Mucosa of rectum (tissue), 2 donors: Measurements from ENCODE around the gene SIRPA.

Experiments used
- H3K27ac ChIP-seq, 2 donors: one replicate each; pipeline ENCODE4 v1.7.0; 2013; ENCODE audit warnings: inconsistent platforms in 2 of 2, low read depth in 2 of 2, low read length in 2 of 2
- H3K27me3 ChIP-seq, 2 donors: one replicate each; pipeline ENCODE4 v1.7.0; 2013; ENCODE audit warnings: low read length in 2 of 2; ENCODE audit not compliant: control insufficient read depth in 2 of 2, insufficient read depth in 2 of 2
- H3K36me3 ChIP-seq, 2 donors: one replicate each; pipeline ENCODE4 v1.7.0; 2013; ENCODE audit warnings: low read length in 2 of 2; ENCODE audit not compliant: control insufficient read depth in 2 of 2, insufficient read depth in 2 of 2
- H3K4me1 ChIP-seq, 2 donors: one replicate each; pipeline ENCODE4 v1.7.0; 2013; ENCODE audit warnings: low read length in 2 of 2, mild to moderate bottlenecking in 1 of 2; ENCODE audit not compliant: control insufficient read depth in 2 of 2, insufficient read depth in 2 of 2
- H3K4me3 ChIP-seq, 2 donors: one replicate each; pipeline ENCODE4 v1.7.0; 2013; ENCODE audit warnings: low read length in 2 of 2
- H3K9ac ChIP-seq, 2 donors: one replicate each; pipeline ENCODE4 v1.7.0; 2013; ENCODE audit warnings: low read length in 2 of 2, low read depth in 1 of 2, mild to moderate bottlenecking in 1 of 2
- H3K9me3 ChIP-seq, 2 donors: one replicate each; pipeline ENCODE4 v1.7.0; 2013; ENCODE audit warnings: low read length in 2 of 2; ENCODE audit not compliant: control insufficient read depth in 2 of 2
- donor health status: healthy.
- donor health status: Normal muscosa, but diverticular disease.

The SIRPA gene

GRCh38 chr20:1926237-1926636 lies 31.0 kb downstream of the SIRPA start:
- no peaks in the 10 kb centered on the region for H3K9me3 ChIP-seq
- H3K27ac ChIP-seq = no peak overlapping the region
- no peaks in the 10 kb centered on the region for H3K27me3 ChIP-seq
- H3K4me3 ChIP-seq = no peak overlapping the region
- no peaks in the 10 kb centered on the region for H3K4me1 ChIP-seq
- no peak overlapping the region for H3K9ac ChIP-seq
- peaks cover 4% of the 10 kb centered on the region in 2 donors for H3K36me3 ChIP-seq

- Histone ChIP-seq H3K4me1 (no peaks in the 10 kb centered on the region), H3K36me3 (peaks cover 4% of the 10 kb centered on the region in 2 donors), H3K9me3 (no peaks in the 10 kb centered on the region), H3K4me3 (no peak overlapping the region), H3K27ac (no peak overlapping the region), H3K9ac (no peak overlapping the region), H3K27me3 (no peaks in the 10 kb centered on the region)
Observed at GRCh38 chr20:1927217-1927616, 32.0 kb downstream of the SIRPA start.

GRCh38 chr20:1928154-1928553 lies 32.9 kb downstream of the SIRPA start:
- Histone ChIP-seq H3K9ac (no peak overlapping the region), H3K36me3 (peaks cover 0 to 2% of the 10 kb centered on the region in 2 donors), H3K9me3 (no peaks in the 10 kb centered on the region), H3K27ac (no peak overlapping the region), H3K27me3 (no peaks in the 10 kb centered on the region), H3K4me3 (no peak overlapping the region), H3K4me1 (no peaks in the 10 kb centered on the region)

- H3K4me3 ChIP-seq = no peak overlapping the region
- H3K9me3 ChIP-seq = no peaks in the 10 kb centered on the region
- H3K27ac ChIP-seq = no peak overlapping the region
- no peaks in the 10 kb centered on the region for H3K36me3 ChIP-seq
- H3K27me3 ChIP-seq = no peaks in the 10 kb centered on the region
- no peak overlapping the region for H3K9ac ChIP-seq
- no peaks in the 10 kb centered on the region for H3K4me1 ChIP-seq
Observed at GRCh38 chr20:1928782-1929181, 33.6 kb downstream of the SIRPA start.

- Histone ChIP-seq H3K4me3 (no peak overlapping the region), H3K36me3 (no peaks in the 10 kb centered on the region), H3K27ac (no peak overlapping the region), H3K4me1 (no peaks in the 10 kb centered on the region), H3K27me3 (no peaks in the 10 kb centered on the region), H3K9me3 (no peaks in the 10 kb centered on the region), H3K9ac (no peak overlapping the region)
Observed at GRCh38 chr20:1929460-1929859, 34.3 kb downstream of the SIRPA start.

- H3K9ac ChIP-seq = no peak overlapping the region
- H3K27me3 ChIP-seq = no peaks in the 10 kb centered on the region
- H3K36me3 ChIP-seq = no peaks in the 10 kb centered on the region
- no peak overlapping the region for H3K27ac ChIP-seq
- H3K4me1 ChIP-seq = no peaks in the 10 kb centered on the region
- no peak overlapping the region for H3K4me3 ChIP-seq
- H3K9me3 ChIP-seq = no peaks in the 10 kb centered on the region
Observed at GRCh38 chr20:1930165-1930564, 35.0 kb downstream of the SIRPA start.

GRCh38 chr20:1931830-1932229 lies 36.6 kb downstream of the SIRPA start:
- H3K4me1 ChIP-seq = peaks cover 0 to 8% of the 10 kb centered on the region in 2 donors
- H3K27ac ChIP-seq = no peak overlapping the region
- H3K27me3 ChIP-seq = no peaks in the 10 kb centered on the region
- H3K9ac ChIP-seq = no peak overlapping the region
- H3K9me3 ChIP-seq = no peaks in the 10 kb centered on the region
- no peak overlapping the region for H3K4me3 ChIP-seq
- no peaks in the 10 kb centered on the region for H3K36me3 ChIP-seq

GRCh38 chr20:1932971-1933370 lies 37.8 kb downstream of the SIRPA start:
- Histone ChIP-seq H3K9me3 (no peaks in the 10 kb centered on the region), H3K4me1 (peaks cover 0 to 8% of the 10 kb centered on the region in 2 donors), H3K27ac (no peak overlapping the region), H3K9ac (no peak overlapping the region), H3K27me3 (no peaks in the 10 kb centered on the region), H3K36me3 (no peaks in the 10 kb centered on the region), H3K4me3 (no peak overlapping the region)

GRCh38 chr20:1933465-1933870 lies 38.3 kb downstream of the SIRPA start:
- H3K36me3 ChIP-seq = no peaks in the 10 kb centered on the region
- H3K4me3 ChIP-seq = no peak overlapping the region
- H3K9ac ChIP-seq = no peak overlapping the region
- peaks cover 0 to 8% of the 10 kb centered on the region in 2 donors for H3K4me1 ChIP-seq
- H3K27me3 ChIP-seq = no peaks in the 10 kb centered on the region
- H3K27ac ChIP-seq = no peak overlapping the region
- H3K9me3 ChIP-seq = no peaks in the 10 kb centered on the region

- Histone ChIP-seq H3K27me3 (no peaks in the 10 kb centered on the region), H3K4me1 (peaks cover 0 to 8% of the 10 kb centered on the region in 2 donors), H3K36me3 (no peaks in the 10 kb centered on the region), H3K9me3 (no peaks in the 10 kb centered on the region), H3K9ac (no peak overlapping the region), H3K4me3 (no peak overlapping the region), H3K27ac (no peak overlapping the region)
Observed at GRCh38 chr20:1934156-1934555, 38.9 kb downstream of the SIRPA start.
